Stimulated activated naive B cell treated with anti-CD40 and anti-IgM and Interleukin-4, amounts not matched to agents 10 μg/mL and 1 μg/mL and 100 μg/mL, for 72 hours (primary cell): ENCODE results near the gene DOK6.

Source experiments
- ATAC-seq, 2 donors: fragments of 150-1000 bp; cut with Tn5 transposase; replicated peaks; 2 replicates each; pipeline ENCODE4 v1.10.0; 2021; ENCODE audit warnings: moderate library complexity in 1 of 2
- DNase-seq: peaks from one replicate; pipeline ENCODE4 v3.0.0; 2021
- H3K27ac Mint-ChIP-seq: one replicate; pipeline ENCODE4 v1.8.0; 2022; ENCODE audit warnings: mild to moderate bottlenecking, mixed read lengths
- H3K27me3 Mint-ChIP-seq, 2 donors: one replicate each; pipeline ENCODE4 v1.8.0; 2022; ENCODE audit warnings: mixed read lengths in 2 of 2
- H3K36me3 Mint-ChIP-seq, 2 donors: one replicate each; pipeline ENCODE4 v1.8.0; 2022; ENCODE audit warnings: mixed read lengths in 2 of 2, mild to moderate bottlenecking in 1 of 2
- H3K4me1 Mint-ChIP-seq, 2 donors: one replicate each; pipeline ENCODE4 v1.8.0; 2022; ENCODE audit warnings: mixed read lengths in 2 of 2, mild to moderate bottlenecking in 1 of 2
- H3K4me3 Mint-ChIP-seq, 2 donors: one replicate each; pipeline ENCODE4 v1.8.0; 2022; ENCODE audit warnings: mild to moderate bottlenecking in 2 of 2, mixed read lengths in 2 of 2, moderate library complexity in 1 of 2
- H3K9me3 Mint-ChIP-seq, 2 donors: one replicate each; pipeline ENCODE4 v1.8.0; 2022; ENCODE audit warnings: mixed read lengths in 2 of 2, mild to moderate bottlenecking in 1 of 2

Gene DOK6

DNA sequence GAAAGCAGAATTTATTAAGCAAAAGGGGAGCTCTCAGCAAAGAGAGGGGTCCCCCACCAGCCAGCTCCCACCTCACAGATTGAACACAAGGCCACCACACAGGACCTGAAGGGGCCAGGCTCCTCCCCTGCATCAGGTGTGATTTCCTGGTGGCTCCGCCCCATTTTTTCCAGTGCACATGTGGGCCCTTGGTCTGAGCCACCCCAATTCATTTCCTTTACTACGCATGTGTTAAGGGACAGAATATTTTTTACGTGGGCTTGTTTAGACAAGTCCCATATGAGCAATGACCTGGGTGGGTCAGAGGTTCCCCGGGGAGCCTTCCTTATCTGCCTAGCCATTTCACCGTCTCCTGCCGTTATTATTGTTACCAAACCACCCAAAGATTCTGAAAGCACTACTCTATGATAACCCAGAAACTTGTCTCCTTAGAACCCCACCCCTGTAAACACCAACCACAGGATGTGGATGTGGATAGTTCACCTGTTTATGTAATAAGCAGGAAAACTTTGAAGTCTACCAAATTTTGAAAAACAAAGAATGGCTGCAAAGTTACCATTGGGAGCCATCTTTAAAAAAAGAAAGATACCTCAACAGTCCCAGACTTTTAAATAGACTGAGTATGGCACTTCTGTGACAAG is 355.3 kb downstream of the DOK6 start:
- Mint-ChIP-seq H3K9me3 (peaks cover 2% of the 10 kb centered on the region in 2 donors), H3K4me3 (no peak overlapping the region), H3K36me3 (no peaks in the 10 kb centered on the region), H3K27ac (no peak overlapping the region), H3K4me1 (no peaks in the 10 kb centered on the region), H3K27me3 (no peaks in the 10 kb centered on the region)
- no peak for DNase-seq
- no peak for ATAC-seq

DNA sequence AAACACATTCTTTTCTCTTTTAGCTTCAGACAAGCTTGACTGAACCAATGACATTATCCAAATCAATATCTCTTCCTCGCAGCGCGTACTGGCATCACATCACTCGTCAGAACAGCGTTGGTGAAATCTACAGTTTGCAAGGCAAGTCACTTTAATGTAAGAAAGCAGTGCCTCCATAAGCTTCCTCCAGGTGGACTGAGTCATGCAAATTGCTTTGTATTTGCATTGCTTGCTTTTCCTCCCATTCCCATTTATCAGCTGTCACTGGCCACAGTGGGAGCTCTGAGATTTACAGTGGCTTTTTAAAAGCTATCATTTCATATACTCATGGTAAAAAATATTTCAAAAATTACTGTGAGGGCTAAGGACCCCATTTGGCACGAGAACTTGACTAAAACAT is 357.0 kb downstream of the DOK6 start:
- H3K36me3 Mint-ChIP-seq: no peaks in the 10 kb centered on the region
- H3K4me1 Mint-ChIP-seq: no peaks in the 10 kb centered on the region
- H3K9me3 Mint-ChIP-seq: peaks cover 2% of the 10 kb centered on the region in 2 donors
- no peak overlapping the region for H3K27ac Mint-ChIP-seq
- ATAC-seq (no peak), DNase-seq (no peak)
- no peaks in the 10 kb centered on the region for H3K27me3 Mint-ChIP-seq
- no peak overlapping the region for H3K4me3 Mint-ChIP-seq

DNA sequence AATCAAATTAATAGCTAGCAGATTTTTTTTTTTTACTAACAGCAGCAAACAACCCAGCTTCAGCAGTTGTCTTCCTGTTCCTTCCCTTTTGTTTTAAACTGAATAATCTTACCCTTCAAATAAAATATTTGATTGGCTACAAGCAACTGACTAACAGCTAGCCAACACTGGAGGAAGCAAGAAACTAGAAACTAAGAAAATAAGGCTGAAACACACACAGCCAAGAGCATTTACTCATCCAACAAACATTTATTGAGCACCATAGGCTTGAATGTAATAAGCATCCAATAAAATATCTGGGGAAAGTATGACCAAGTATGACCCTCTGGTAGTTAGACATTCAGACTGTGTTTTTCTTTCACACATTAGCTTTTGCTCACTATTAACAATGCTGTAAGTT is 357.8 kb downstream of the DOK6 start:
- DNase-seq: no peak
- H3K4me3 Mint-ChIP-seq: no peak overlapping the region
- H3K27me3 Mint-ChIP-seq: no peaks in the 10 kb centered on the region
- H3K27ac Mint-ChIP-seq: no peak overlapping the region
- ATAC-seq: no peak
- peaks cover 2% of the 10 kb centered on the region in 2 donors for H3K9me3 Mint-ChIP-seq
- no peaks in the 10 kb centered on the region for H3K36me3 Mint-ChIP-seq
- H3K4me1 Mint-ChIP-seq: no peaks in the 10 kb centered on the region

DNA sequence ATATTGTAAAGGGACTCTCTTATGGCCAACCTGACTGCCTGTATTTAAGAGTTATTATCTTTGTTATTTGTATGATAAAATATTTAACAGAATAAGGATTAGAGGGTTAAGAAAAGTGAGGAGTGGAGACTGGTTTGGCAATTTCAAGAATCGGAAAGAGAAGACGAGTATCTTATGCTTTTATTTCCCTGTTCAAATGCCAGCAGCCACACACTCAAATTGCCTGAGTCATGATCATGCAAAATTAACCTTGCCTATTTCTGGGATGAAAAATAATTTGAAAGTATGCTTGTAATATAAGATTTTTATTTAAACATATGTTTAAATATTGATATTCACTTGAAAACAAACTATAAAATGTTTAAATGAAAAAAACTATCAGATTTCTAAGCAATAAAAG is 358.4 kb downstream of the DOK6 start:
- no peak overlapping the region for H3K4me3 Mint-ChIP-seq
- no peaks in the 10 kb centered on the region for H3K4me1 Mint-ChIP-seq
- H3K36me3 Mint-ChIP-seq: no peaks in the 10 kb centered on the region
- no peak overlapping the region for H3K27ac Mint-ChIP-seq
- no peak for ATAC-seq
- peaks cover 2% of the 10 kb centered on the region in 2 donors for H3K9me3 Mint-ChIP-seq
- no peaks in the 10 kb centered on the region for H3K27me3 Mint-ChIP-seq
- no peak for DNase-seq

DNA sequence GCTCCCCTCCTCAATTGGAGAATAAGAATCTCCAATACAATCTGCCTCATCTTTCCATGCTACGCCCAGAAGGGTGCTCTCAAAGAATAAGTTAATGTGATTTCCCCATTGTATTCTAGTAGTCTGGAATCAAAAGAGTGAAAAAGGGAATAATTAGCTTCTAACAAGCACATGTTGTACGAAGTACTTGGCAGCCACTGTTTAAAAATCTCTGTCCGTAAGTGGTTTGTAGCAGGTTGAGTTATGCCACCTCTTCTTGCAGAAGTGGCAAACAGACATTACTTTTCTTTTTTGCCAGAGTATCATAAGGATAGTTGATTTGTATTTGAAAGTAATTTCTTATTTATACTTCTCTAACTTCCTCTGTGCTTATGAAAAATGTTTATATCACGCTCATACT is 362.3 kb downstream of the DOK6 start:
- no peak overlapping the region for H3K27ac Mint-ChIP-seq
- H3K9me3 Mint-ChIP-seq: no peaks in the 10 kb centered on the region
- no peaks in the 10 kb centered on the region for H3K27me3 Mint-ChIP-seq
- H3K4me3 Mint-ChIP-seq: no peak overlapping the region
- no peak for DNase-seq
- no peaks in the 10 kb centered on the region for H3K4me1 Mint-ChIP-seq
- no peaks in the 10 kb centered on the region for H3K36me3 Mint-ChIP-seq
- ATAC-seq: no peak

DNA sequence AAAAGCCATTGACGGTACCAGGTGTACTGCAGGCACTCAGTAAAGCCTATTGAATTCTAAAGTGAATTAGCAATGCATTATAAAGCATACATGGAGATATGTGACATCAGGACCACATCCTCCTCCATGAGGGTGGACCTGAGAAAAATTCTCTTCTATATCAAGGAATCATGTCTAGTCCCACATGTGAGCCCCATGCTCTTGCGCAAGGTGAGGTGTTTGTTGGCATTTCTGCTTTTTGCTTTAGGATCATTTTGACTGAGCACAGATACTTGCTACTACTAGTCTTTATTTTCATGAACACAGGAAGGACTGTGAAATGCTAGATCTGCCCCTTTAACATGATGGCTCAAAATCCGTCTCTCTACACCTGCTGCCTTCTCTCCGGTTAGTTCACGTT is 363.1 kb downstream of the DOK6 start:
- ATAC-seq (no peak), DNase-seq (no peak)
- no peaks in the 10 kb centered on the region for H3K4me1 Mint-ChIP-seq
- H3K4me3 Mint-ChIP-seq: no peak overlapping the region
- H3K27me3 Mint-ChIP-seq: no peaks in the 10 kb centered on the region
- H3K9me3 Mint-ChIP-seq: no peaks in the 10 kb centered on the region
- H3K27ac Mint-ChIP-seq: no peak overlapping the region
- H3K36me3 Mint-ChIP-seq: no peaks in the 10 kb centered on the region

DNA sequence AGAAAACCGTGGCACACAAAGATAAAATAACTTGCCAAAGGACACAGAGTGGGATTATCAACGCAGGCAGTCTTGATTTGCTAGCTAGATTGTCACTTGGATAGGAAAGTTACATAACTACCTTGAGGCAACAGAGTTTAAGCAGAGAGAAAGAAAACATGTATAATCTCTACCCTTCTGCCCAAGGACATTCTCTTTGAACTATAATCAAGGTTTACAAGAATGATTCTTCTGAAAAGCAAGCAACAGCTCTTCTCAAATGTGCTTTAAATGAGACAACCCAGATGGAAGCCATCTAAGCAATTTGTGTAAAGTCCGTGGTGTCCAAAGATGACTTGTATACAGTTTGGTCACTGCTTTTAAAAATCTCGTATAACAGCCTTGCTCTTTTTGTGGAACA is 369.6 kb downstream of the DOK6 start:
- H3K4me3 Mint-ChIP-seq: no peak overlapping the region
- no peak overlapping the region for H3K27ac Mint-ChIP-seq
- H3K4me1 Mint-ChIP-seq: no peaks in the 10 kb centered on the region
- H3K36me3 Mint-ChIP-seq: no peaks in the 10 kb centered on the region
- ATAC-seq: no peak
- DNase-seq: no peak
- H3K9me3 Mint-ChIP-seq: peaks cover 0 to 2% of the 10 kb centered on the region in 2 donors
- H3K27me3 Mint-ChIP-seq: no peaks in the 10 kb centered on the region

DNA sequence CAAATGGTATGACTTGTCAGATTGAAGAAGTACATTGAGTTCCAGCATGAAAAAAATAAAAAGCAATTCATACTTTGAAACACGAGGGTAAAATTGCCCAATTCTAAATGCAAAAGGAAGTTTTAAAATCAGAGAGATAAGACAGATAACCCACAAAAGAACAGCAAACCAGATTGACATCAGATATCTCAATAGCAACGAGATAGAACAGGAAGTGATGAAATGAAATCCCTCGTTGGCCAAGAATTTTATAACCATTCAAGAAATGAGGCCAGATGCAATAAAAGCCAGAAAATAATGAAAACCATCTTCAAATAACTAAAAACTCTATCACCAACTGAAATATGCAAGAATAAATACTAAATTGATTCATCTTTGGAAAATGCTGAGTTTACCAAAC is 374.1 kb downstream of the DOK6 start:
- DNase-seq: no peak

DNA sequence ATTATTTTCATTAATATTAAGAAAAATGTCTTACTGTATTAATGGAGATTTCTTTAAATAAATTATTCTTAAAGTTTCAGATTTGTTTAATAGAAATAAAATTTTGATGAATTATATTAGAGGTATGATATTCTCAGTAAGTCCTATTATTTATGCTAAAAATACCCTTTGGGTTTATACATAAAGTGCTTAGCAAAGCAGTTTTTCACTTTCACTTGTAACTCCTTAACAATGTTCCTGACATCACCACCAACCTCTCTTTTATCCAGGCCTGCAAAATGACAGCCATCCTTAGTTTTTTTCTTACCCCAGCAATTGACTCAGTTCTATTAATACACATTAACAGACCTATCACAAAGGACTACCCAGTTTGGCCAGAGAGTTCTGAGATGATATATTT is 376.6 kb downstream of the DOK6 start:
- no peak overlapping the region for H3K4me3 Mint-ChIP-seq
- H3K4me1 Mint-ChIP-seq: no peaks in the 10 kb centered on the region
- no peak for ATAC-seq
- no peak for DNase-seq
- no peaks in the 10 kb centered on the region for H3K27me3 Mint-ChIP-seq
- H3K36me3 Mint-ChIP-seq: no peaks in the 10 kb centered on the region
- H3K27ac Mint-ChIP-seq: no peak overlapping the region
- peaks cover 0 to 2% of the 10 kb centered on the region in 2 donors for H3K9me3 Mint-ChIP-seq

More for the DNA sequence above, 374.1 kb downstream of the DOK6 start:
- H3K9me3 Mint-ChIP-seq: peaks cover 0 to 2% of the 10 kb centered on the region in 2 donors
- no peak overlapping the region for H3K27ac Mint-ChIP-seq
- no peaks in the 10 kb centered on the region for H3K27me3 Mint-ChIP-seq
- H3K4me3 Mint-ChIP-seq: no peak overlapping the region
- no peak for ATAC-seq
- H3K36me3 Mint-ChIP-seq: no peaks in the 10 kb centered on the region
- H3K4me1 Mint-ChIP-seq: no peaks in the 10 kb centered on the region

DNA sequence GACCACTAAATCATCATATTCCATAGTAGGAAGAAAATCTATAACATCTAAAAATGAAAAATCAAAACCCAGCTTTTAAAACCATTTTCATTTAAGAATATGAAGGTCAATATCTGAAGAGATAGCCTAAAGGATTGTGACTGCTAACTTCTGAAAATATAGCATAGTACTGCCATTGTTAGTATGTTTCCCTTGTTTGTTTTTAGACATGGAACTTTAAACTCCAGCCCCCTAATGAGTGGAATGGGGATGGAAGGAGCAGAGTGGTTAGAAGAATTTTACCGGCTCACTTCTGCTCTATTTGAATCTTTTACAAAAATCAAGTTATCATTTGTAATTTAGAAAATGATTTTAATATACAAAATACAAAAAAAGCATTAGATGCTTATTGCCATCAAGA is 378.0 kb downstream of the DOK6 start:
- no peak overlapping the region for H3K4me3 Mint-ChIP-seq

DNA sequence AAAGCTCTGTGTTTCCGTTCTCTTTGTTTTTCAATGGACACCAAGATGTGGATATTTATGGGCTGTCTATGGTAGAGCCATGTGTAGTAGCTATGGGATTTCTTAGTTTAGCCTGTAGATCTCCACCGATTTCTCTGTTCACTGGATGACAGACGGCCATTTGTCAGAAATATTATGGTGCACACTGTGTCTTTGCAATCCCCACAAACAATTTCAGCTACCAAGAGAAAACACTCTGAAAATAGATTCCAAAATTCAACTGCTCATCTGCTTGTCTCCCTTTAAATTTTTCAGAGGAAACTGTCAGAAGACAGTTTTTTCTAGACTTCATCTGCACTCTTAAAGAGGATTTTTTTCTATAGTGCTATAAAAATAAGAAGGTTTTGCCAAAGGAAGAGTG is 380.2 kb downstream of the DOK6 start:
- no peaks in the 10 kb centered on the region for H3K9me3 Mint-ChIP-seq
- no peak overlapping the region for H3K27ac Mint-ChIP-seq
- no peak for DNase-seq
- no peak for ATAC-seq
- H3K4me3 Mint-ChIP-seq: no peak overlapping the region
- no peaks in the 10 kb centered on the region for H3K4me1 Mint-ChIP-seq
- H3K27me3 Mint-ChIP-seq: no peaks in the 10 kb centered on the region
- no peaks in the 10 kb centered on the region for H3K36me3 Mint-ChIP-seq

More for the DNA sequence above, 378.0 kb downstream of the DOK6 start:
- Mint-ChIP-seq H3K36me3 (no peaks in the 10 kb centered on the region), H3K4me1 (no peaks in the 10 kb centered on the region), H3K27me3 (no peaks in the 10 kb centered on the region), H3K9me3 (no peaks in the 10 kb centered on the region), H3K27ac (no peak overlapping the region)
- DNase-seq (no peak), ATAC-seq (no peak)

DNA sequence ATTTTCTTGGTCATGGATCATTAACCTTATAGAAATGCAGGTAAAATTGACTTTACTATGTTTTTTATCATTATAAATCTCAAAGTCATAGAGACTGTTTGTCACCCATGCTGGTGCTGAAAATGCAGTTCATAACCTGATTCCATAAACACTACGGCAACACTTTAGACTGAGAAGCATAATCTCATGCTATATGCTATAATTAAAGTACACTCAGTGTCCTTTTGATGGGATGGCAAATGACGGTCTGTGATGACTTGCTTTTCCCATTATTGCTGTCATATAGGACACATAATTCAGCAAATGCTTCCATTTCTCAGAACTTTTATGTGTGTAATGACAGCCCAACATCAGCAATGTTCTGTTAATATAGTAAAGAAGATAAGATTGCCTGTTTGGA is 384.1 kb downstream of the DOK6 start:
- Mint-ChIP-seq H3K36me3 (no peaks in the 10 kb centered on the region), H3K27me3 (no peaks in the 10 kb centered on the region), H3K4me1 (no peaks in the 10 kb centered on the region), H3K9me3 (no peaks in the 10 kb centered on the region), H3K27ac (no peak overlapping the region), H3K4me3 (no peak overlapping the region)
- DNase-seq (no peak), ATAC-seq (no peak)

DNA sequence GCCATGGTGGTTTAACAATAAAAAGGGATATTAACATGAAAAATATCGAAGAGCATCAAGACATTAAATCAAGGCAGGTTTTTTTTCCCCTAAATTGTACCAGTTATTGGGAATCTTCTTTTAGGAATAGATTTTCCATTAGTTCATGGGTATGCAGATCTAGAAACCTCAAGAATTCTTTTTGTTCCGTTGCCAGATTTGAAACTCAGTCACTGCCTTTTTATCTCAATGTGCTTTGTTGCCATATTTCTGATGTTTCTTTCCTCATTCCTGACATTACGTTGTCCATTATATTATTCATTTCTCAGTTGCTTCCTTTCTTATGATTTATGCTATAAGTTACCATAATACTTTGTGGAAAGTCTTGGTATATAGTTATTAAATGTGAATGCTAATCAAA is 384.8 kb downstream of the DOK6 start:
- no peak for DNase-seq
- Mint-ChIP-seq H3K9me3 (no peaks in the 10 kb centered on the region), H3K27ac (no peak overlapping the region), H3K4me1 (no peaks in the 10 kb centered on the region), H3K36me3 (no peaks in the 10 kb centered on the region), H3K27me3 (no peaks in the 10 kb centered on the region), H3K4me3 (no peak overlapping the region)
- ATAC-seq: no peak

DNA sequence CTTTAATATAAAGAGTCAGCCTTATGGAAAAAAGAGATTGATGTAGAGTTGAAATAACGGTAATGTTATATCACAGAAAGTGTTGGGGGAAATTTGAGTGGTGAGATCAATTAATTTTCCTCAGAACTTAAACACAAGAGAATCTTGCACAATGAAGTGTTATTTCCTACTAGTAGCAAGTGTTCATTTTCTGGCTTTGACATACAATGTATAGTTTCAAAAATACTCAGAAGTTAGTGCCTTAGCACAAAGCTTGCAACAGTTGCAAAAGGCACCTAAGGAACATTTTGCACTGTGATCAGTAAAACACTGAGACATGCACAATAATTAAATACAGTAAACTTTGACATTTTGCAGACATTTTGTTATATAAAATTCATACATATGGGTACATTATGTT is 385.7 kb downstream of the DOK6 start:
- no peak for ATAC-seq
- Mint-ChIP-seq H3K4me1 (no peaks in the 10 kb centered on the region), H3K4me3 (no peak overlapping the region), H3K9me3 (no peaks in the 10 kb centered on the region), H3K36me3 (no peaks in the 10 kb centered on the region), H3K27me3 (no peaks in the 10 kb centered on the region), H3K27ac (no peak overlapping the region)
- DNase-seq: no peak

DNA sequence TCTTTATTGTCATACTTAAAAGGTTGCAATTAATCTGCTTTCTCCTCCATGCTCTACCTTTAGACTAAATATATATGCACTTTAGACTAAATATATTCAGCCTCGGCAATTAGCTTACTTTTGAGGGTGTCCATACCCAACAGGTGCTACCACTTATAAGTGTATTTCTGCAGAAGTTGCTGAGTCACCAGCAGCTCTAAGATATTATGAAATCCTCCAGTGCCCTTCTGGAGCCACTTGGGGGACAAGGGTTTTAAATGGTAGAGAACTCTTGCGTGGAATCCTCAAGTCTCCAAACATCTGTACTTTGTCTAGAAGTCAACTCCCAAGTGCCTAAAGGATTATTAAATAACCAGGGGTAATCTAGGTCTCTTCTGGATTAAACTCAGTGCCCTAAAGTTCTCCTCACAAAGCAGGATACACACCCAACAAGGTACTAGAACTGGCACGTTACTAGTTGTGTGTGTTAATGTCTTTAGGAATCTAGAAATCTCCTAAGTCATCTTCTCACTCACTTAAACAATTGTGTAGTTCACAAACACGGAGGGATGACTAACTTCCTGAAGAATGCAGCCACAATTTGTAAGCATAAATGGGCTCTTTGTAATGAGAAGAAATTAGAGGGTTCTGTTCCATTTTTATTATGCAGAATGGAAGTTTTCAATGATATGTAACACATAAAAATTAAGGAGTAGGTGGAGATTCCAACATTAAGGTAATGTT is 387.3 kb downstream of the DOK6 start:
- H3K27ac Mint-ChIP-seq: no peak overlapping the region
- no peak for ATAC-seq
- no peaks in the 10 kb centered on the region for H3K36me3 Mint-ChIP-seq
- no peak overlapping the region for H3K4me3 Mint-ChIP-seq
- H3K27me3 Mint-ChIP-seq: no peaks in the 10 kb centered on the region
- DNase-seq: no peak
- H3K4me1 Mint-ChIP-seq: no peaks in the 10 kb centered on the region
- H3K9me3 Mint-ChIP-seq: no peaks in the 10 kb centered on the region
